G401 (cell line): Measurements from ENCODE around the gene PRKX. TPM values are rescaled to one million over a fixed set of nuclear protein-coding genes. Genes with fewer than 3 reads are reported as not detected.
"Not testable (repeated sequence)": the region's sequence is repeated elsewhere in the genome, so short reads cannot be mapped to it uniquely, and the experiment has no call there.

ENCODE experiments used
- DNase-seq: peaks from one replicate; pipeline ENCODE4 v3.0.0-alpha.2; 2015; ENCODE audit warnings: low spot score
- in situ Hi-C: cut with HindIII; loops from 2 replicates; pipeline ENCODE4 v1.10.0; 2016; ENCODE audit warnings: low sequenced_read_pairs, mixed read lengths
- total RNA-seq: library from RNA; depleted of rRNA; stranded (reverse); fragments of >200 nt; shearing (Covaris generic); gene quantifications from 2 replicates; pipeline ENCODE4 v1.2.3, GENCODE V29; 2014

Gene PRKX
- total RNA-seq, 1 experiment from 2014 or later: 25.0 TPM

DNA sequence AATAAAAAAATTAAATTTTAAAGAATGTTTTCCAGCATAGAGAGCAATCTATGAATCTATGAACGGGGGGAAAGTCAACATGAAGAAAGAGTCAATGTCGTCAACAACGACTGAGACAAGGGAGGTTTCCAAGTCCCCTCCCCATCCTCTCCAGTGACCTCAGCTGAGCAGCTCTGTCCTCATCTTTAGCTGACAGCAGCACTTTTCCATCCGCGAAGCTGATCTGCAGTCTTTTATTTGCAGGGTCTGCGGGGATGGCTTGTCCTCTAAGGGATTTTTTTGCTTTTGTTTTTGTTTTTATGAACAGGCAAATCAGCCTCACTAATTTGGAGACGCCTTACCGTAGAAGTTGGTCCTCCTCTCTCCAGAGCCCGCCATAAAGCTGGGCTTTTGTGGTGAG, 46.5 kb downstream of the PRKX start:
- in situ Hi-C loops: no loop called here

DNA sequence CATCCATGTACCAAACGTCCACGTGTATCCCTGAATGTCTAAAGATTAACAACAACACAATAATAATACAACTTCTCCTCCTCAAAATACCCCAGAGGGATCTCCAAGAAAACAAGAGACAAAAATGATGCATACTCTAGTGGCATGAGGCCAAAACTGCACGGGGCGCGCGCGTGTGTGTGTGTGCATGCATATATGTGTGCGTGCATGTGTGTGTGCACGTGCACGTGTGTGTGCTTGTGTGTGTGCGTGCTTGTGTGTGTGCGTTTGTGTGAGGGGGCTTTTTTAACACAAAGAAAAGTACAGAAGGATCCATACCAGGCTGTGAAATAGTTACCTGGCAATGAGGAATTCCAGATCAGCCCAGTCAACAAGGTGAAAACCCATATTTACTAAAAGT, 48.5 kb downstream of the PRKX start:
- in situ Hi-C loops: no loop called here
- no peak for DNase-seq

More for the DNA sequence above, 46.5 kb downstream of the PRKX start:
- no peak for DNase-seq

DNA sequence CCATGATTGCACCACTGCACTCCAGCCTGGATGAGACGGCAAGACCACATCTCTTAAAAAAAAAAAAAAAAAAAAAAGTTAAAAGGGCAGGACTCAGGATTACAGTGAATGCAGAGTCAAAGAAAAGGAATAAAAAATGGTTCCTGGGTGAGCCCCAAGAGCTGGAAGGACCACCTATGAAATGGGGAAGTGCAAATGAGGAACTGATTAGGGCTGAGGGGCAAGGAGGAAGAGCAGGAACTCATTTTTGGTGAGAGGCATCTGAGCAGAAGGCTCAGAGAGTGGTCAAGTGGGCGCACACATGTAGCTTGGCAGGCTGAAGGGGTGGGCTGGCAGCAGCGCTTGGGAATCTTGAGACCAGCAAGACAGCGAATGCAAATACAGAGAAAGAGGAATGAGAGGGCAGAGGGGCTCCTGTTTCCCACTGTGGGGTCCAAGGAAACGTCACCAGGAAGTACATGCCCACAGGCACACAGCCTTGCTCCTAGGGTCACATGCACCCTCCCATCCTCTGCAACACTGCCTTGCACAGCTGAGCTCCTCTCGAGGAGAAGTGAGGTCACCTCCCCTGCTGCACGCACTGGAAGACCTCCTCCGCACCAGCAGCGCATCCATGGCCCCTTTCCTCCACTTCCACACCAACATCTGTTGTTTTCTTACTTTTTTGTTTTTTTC, 49.7 kb downstream of the PRKX start:
- DNase-seq, in situ Hi-C loops: not testable (repeated sequence)

DNA sequence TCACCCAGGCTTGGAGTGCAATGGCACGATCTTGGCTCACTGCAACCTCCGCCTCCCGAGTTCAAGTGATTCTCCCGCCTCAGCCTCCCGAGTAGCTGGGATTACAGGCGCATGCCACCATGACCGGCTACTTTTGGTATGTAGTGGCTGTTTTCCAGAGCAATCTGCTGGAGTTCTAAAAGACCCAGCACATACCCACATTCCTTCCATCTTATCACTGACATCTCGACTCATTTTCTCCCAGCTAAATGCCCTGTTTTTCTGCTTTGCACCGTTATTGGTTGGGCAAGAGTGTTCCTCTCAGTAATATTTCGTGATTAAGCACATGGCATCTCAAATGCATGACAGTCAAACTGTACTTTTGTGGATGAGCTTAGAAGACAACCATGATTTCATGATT, 53.7 kb downstream of the PRKX start:
- no peak for DNase-seq
- in situ Hi-C loops: no loop called here

DNA sequence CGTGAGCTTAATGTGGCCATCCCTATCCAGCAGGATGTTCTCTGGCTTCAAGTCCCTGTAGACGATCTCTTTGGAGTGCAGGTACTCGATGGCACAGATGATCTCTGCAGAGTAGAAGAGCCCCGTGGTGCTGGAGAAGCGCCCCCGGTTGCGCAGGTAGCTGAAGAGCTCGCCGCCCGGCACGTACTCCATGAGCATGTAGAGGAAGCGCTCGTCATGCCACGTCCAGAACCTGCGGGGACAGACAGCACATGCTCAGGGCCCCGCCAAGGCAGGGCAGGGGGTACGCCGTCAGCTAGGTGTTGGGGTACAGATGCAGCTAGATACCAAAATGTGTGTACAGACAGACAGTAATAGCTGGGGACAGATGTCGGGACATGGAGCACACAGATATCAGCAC, 58.3 kb downstream of the PRKX start:
- DNase-seq: no peak
- in situ Hi-C loops: no loop called here

DNA sequence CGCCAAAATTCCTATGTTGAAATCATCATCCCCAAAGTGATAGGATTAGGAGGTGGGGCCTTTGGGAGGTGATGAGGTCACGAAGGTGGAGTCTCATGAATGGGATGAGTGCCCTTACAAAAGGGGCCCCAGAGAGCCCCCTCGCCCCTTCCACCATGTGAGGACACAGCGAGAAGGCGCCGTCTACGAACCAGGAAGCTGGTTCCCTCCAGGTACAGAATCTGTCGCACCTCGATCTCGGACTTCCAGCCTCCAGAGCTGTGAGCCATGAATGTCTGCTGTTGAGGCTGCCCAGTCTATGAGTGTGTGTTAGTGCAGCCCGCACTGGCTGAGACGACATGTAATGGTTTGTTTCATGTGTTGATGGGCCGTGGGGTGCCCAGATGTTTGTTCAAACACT, 60.3 kb downstream of the PRKX start:
- no peak for DNase-seq
- in situ Hi-C loops: no loop called here

DNA sequence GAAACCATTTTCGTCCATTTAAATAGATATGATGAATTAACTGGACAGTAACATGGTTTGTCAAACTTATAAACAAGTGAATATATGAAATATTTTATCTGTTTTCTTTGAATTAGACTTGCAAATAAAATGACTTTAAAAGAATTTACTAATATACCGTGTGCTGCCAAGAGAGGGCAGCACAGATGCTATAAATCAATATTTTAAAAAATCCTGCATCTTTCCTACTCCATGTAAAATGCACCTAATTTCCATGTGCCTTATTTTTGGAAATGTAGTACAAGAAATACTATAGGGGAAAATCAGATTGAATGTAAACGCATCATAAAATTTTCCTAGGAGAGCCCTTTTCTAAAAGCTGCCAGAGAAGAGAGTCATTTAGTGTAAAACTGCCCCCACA, 62.2 kb downstream of the PRKX start:
- in situ Hi-C loops: no loop called here

DNA sequence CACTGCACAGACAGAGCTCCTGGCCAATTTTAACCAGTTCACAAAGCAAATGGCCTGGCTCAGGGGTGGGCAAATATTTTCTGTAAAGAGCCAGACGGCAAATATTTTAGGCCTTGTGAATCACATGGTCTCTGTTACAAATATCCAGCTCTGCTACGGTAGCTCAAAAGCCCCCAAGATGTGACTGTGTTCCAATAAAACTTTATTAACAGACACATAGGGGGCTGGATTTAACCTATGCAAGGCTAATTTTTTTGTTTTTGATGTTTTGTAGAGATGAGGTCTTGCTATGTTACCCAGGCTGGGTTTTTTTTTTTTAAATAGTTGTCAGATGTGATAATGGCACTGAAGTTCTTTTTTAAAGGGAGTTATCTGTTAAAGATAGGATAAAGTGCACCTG, 65.4 kb downstream of the PRKX start:
- DNase-seq: no peak
- in situ Hi-C loops: no loop called here

More for the DNA sequence above, 62.2 kb downstream of the PRKX start:
- DNase-seq: peak; percentile 35

DNA sequence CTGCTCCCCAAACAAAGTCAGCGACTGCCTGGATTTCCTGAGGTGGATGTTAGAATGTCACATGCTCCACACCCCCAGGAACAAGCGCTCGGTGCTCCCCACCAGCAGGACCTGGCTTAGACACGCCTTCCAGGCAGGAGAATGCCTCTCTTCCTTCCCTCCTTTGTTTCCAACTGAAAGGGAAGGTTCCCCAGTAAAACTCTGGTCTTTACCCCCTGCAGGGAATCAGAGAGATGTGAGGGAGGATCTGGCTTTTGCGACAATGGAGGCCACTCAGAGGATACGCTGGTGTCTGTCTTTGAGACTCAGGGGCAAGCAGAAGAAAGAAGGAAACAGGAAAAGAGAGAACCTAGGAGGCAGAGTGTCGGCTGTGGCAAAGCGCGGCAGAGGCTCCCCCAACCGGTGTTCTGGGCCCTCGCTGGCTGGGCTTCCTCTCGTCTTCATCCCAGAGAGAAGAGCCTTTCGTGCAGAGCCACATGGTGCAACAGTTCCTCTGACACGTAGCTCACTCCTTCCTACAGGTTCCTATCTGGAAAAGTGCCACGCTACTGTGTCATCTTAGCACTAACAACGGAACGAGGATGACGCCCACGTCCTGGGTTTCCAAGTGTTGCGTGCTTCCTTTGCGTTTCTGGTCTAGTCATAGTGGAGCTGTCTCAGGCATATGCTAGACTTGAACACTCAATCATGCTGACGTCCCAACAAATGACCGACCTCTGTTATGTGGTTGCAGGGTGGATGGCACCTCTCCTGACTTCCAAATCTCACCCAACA, 73.4 kb downstream of the PRKX start:
- in situ Hi-C loops, DNase-seq: not testable (repeated sequence)

DNA sequence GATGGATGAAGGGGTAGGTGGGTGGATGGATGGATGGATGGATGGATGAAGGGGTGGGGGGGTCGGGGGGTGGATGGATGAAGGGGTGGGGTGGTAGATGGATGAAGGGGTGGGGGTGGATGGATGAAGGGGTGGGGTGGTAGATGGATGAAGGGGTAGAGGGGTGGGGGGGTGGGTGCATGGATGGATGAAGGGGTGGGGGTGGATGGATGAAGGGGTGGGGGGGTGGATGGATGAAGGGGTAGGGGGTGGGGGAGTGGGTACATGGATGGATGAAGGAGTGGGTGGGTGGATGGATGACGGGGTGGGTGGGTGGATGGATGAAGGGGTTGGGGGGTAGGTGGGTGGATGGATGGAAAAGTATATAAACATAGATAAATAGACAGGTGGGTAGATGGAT, 74.2 kb downstream of the PRKX start:
- DNase-seq: no peak
- in situ Hi-C loops: no loop called here

DNA sequence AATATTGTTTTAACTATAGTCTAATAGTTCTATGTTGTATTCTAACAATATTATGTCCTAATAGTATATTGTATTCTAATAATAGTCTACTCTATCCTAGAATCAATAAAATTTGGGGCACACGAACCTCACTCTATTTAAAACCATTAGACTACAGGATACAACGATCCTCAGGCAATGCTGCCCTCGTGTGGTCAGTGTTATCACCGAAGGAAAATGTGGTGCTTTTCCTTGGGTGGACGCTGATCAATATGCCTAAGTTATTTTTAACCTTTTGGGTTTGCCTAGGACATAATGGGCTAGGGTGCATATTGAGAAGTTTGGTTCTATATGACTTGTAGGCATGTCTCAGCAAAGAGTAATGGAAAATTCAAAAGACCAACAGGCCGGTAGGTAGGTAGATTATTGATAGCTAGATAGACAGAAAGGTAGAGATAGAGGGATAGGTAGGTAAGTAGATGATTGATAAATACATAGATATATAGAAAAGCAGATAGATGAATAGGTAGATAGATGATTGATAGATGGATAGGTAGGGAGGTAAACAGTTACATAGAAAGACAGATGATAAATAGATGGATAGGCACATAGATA, 75.1 kb downstream of the PRKX start:
- in situ Hi-C loops: no loop called here

DNA sequence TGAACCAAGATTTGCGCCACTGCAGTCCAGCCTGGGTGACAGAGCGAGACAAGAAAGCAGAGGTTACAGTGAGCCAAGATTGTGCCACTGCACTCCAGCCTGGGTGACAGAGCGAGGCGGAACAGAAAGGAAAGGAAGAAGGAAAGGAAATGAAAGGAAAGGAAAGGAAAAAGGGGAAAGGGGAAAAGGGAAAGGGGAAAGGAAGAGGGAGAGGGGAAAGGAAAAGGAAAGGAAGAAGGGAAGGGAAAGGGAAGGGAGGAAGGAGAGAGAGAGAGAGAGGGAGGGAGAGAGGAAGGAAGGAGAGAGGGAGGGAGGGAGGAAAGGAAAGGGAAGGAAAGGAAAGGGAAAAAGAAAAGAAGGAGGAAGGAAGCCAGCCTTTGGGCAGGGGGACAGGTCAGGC, 76.6 kb downstream of the PRKX start:
- in situ Hi-C loops: no loop called here
- no peak for DNase-seq

More for the DNA sequence above, 75.1 kb downstream of the PRKX start:
- DNase-seq: peak; percentile 27

DNA sequence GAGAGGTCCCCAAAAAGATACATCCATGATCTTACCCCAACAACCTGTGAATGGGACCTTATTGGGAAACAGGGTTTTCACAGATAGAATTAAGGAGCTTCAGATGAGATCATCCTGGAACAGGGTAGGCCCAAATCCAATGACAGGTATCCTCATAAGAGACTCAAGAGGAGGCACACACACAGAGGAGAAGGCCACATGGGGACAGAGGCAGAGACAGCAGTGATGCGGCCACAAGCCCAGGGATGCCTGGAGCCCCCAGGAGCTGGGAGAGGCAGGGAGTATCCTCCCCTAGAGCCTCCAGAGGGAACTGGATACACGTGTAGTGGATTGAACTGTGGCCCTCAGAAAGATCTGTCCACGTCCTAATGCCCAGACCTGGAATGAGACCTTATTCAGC, 82.3 kb downstream of the PRKX start:
- in situ Hi-C loops: no loop called here
- DNase-seq: no peak

DNA sequence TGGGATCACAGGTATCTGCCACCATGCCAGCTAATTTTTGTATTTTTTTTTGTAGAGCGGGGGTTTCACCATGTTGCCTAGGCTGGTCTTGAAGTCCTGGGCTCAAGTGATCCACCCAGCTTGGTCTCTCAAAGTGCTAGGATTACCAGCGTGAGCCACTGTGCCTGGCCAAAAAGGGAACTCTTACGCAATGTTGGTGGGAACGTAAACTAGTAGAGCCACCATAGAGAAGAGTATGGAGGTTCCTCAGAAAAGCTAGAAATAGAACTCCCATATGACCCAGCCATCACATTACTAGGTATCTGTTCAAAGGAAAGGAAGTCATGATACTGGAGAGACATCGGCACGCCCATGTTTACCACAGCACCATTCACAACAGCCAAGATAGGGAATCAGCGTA, 85.9 kb downstream of the PRKX start:
- in situ Hi-C loops: no loop called here
- no peak for DNase-seq

DNA sequence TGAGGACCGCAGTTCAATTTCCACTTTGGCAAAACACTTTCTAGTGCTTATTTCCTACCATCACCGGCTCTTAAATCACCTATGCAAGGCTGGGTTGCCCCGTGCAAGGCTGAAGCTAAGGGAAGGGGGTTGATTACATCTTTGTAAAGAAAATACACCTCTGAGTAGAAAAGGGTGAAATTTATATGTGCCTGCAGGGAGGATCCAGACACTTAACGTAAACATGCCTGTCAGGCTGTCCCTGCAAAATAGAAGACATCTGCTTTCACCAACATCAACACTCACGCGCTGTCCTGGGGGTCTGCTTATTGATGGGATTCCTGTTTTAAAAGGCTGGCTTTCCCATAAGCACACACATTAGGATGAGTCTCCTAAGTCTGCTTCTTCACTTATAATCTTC, 92.0 kb downstream of the PRKX start:
- no peak for DNase-seq
- in situ Hi-C loops: no loop called here

DNA sequence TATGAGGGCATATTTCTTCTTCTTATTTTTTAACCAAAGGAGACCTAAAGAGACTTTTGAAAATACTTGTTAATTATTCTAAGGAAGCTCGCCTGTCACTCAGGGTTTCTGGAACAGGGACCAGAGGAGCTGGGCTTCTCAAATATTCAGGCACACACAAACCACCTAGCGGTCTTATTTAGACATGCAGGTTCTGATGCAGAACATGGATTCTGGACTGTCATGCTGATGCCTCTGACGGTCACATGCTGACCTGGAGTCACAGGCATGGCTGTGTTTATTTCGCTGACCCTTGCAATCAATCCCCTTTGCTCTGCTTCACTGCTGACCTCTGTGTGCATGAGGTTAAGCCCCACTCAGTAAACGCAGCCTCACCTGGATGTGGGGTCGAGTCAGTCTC, 101.7 kb downstream of the PRKX start:
- in situ Hi-C loops, DNase-seq: not testable (repeated sequence)

DNA sequence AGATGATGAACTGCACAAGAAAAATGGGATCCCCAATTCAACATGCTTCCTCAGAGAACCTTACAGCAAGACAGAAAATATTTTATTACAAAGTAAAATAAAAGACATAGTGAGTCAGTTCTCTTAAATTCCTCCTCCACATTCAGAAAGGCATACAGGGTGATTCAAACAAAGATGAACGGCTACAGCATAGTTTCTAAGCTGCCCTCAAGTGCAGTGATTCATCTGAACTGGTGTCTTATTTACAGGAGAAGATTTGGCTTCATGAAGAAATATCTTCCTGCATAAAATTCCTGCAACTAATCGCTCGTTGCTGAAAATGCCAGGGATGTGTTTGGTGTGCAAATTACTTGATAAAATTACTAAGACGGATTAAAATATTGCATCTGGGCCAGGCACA, 103.6 kb downstream of the PRKX start:
- in situ Hi-C loops: no loop called here
- DNase-seq: no peak

DNA sequence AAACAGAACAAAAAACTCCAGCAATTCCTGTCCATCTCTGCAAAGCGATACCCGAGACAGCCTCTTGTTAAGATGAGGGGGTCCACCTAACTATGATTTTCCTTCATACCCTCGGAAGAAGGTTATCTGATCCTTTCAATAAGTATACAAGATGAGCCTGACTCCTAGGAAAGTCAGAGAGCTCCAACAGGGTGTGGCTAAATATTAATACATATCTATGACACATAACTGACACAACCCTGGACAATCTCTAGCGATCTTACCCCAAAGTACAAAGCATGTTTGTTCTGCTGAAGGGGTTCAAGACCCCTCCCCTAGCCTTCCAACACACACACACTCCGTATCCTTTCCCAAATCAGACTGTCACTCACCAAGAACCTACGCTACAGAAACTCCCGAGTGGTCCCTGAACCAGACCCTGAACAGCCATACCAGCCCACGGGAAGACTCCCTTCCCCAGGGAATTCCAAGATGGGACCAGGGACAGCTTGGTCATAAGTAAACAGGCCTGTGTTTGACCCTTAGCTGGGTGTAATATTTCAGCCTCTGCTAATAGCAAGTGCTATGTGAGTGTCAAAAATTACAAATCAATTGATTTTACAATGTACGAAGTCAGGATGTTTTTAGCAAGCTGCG, 110.3 kb downstream of the PRKX start:
- in situ Hi-C loops: no loop called here
- DNase-seq: no peak

DNA sequence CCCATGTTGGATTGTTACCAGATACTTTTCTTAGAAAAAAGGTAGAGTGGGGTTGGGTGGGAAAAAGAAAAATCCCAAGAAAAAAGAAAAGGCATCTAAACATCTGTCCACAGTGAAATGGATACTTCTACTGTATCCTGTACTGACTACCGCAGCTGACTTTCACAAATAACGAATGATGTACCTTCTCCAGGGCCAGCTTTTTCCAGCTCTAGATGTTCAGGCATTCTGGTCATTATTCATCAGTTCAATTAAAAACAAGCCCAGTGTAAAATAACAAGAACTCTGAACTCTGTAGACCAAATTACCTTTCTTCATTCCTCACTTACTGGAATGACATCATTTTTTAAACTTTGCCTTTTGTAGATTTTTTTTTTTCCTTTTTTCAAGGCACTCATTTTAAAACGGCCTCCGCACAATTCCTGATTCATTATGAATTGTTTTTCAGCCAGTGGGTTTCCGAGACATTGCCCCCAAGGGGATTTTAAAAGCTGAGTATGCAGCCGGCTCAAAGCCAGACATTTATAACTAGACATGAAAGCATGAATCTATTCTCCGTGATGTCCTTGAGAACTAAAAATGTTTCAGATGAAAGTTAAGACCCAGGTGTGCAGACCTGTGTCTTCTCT, 113.5 kb downstream of the PRKX start:
- DNase-seq: no peak
- in situ Hi-C loops: no loop called here

DNA sequence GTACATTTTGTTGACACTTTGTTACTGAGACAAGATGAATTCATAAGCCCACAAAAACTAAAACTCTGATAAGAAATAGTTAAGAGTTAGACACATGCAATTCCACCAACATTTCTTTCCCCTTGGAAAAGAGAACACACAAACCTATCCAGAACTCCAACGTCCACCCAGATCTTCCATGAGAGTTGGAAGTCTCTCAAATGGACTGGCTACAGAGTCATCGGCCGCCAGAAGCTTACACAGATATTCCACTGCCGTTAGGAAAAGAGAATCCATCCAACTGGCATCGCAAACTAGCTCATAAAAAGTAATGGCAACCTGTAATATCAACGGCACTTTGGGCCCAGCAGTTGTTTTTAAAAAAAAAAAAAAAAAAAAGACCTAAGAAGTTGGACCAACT, 114.7 kb downstream of the PRKX start:
- in situ Hi-C loops: no loop called here
- DNase-seq: no peak
